Stomach (tissue), 9 donors: ENCODE data around the gene ZNF438. TPM values are rescaled to one million over a fixed set of nuclear protein-coding genes. Genes with fewer than 3 reads are reported as not detected.

ENCODE experiments used
- DNase-seq, 2 donors: peaks; one replicate each; pipeline versions ENCODE4 v3.0.0 to v3.0.0-alpha.2; 2013 to 2019
- H3K27ac ChIP-seq, 5 donors: fragments of 200-600 bp in 4 of 5; sonication (generic) in 4 of 5; one replicate each; pipeline ENCODE4 v1.5.1; 2013 to 2019; ENCODE audit warnings: mild to moderate bottlenecking in 1 of 5, moderate library complexity in 1 of 5
- H3K27me3 ChIP-seq, 3 donors: fragments of 200-600 bp; sonication (generic); one replicate each; pipeline ENCODE4 v1.5.1; 2017 to 2019; ENCODE audit warnings: mixed run types in 1 of 3
- H3K36me3 ChIP-seq, 4 donors: fragments of 200-600 bp; sonication (generic); 1 replicate in 3 of 4; 2 replicates in 1 of 4; pipeline ENCODE4 v1.5.1; 2016 to 2019
- H3K4me1 ChIP-seq, 4 donors: fragments of 200-600 bp; sonication (generic); one replicate each; pipeline ENCODE4 v1.5.1; 2016 to 2019
- H3K4me3 ChIP-seq, 4 donors: fragments of 200-600 bp; sonication (generic) in 3 of 4; one replicate each; pipeline ENCODE4 v1.5.1; 2016 to 2019; ENCODE audit warnings: mild to moderate bottlenecking in 1 of 4
- H3K9me3 ChIP-seq, 4 donors: fragments of 200-600 bp; sonication (generic); one replicate each; pipeline ENCODE4 v1.5.1; 2016 to 2019
- CTCF ChIP-seq, 7 experiments: fragments of 450-650 bp in 4 of 7; fragments of 200-600 bp in 3 of 7; sonication (generic) in 3 of 7; IDR thresholded peaks; one replicate each; pipeline ENCODE4 v1.5.1; 2016 to 2019; ENCODE audit warnings: antibody characterized with exemption in 7 of 7, control low read depth in 2 of 7, mild to moderate bottlenecking in 1 of 7
- EP300 ChIP-seq: sonication (generic); formaldehyde crosslinking; IDR thresholded peaks from one replicate; pipeline ENCODE4 v1.6.1; 2017; ENCODE audit warnings: antibody characterized with exemption
- POLR2A ChIP-seq, 4 donors: fragments of 450-650 bp; IDR thresholded peaks; one replicate each; pipeline ENCODE4 v1.6.1; 2016; ENCODE audit warnings: antibody characterized with exemption in 4 of 4, control low read depth in 2 of 4, mild to moderate bottlenecking in 1 of 4, moderate library complexity in 1 of 4
- POLR2AphosphoS5 ChIP-seq, 3 donors: sonication (generic); formaldehyde crosslinking; IDR thresholded peaks; one replicate each; pipeline ENCODE4 v1.6.1; 2016; ENCODE audit warnings: antibody characterized with exemption in 3 of 3
- WGBS, 5 donors: extraction: QIAGEN DNeasy Blood & Tissue Kit in 3 of 5; methylation state at CpG; one replicate each; pipeline versions ENCODE4 v1.1.5 to v1.1.7; 2013 to 2018; 5-methylcytosine and 5-hydroxymethylcytosine counted together
- intact Hi-C: fragments of 100-400 bp; cut with DNase I; formaldehyde crosslinking; loops from one replicate; pipeline ENCODE4 v1.15.1; 2023; ENCODE audit warnings: low total_unique reads
- polyA plus RNA-seq, 3 donors: library from polyadenylated mRNA; stranded (reverse); fragments of 200-250 nt; gene quantifications; one replicate each; pipeline ENCODE4 v1.2.3, GENCODE V29; 2013
- total RNA-seq, 5 donors: library from RNA; depleted of rRNA; stranded (reverse); fragments of >200 nt; gene quantifications; one replicate each; pipeline versions ENCODE4 v1.1.0 to v1.2.3, GENCODE V29; 2014 to 2016
- donor health status: healthy with polysubstance abuse.
- donor health status: Bipolar disorder and iron deficiency.
- donor health status: healthy.

Gene ZNF438
- total and polyA plus RNA-seq, 8 donors: 3.5 to 37.9 (median 5.4) TPM; not detected in 1

GRCh38 chr10:31018356-31018750 lies 13.3 kb downstream of the ZNF438 start:
- Histone ChIP-seq H3K4me1 (peaks cover 4 to 44% (median 30%) of the 10 kb centered on the region in 4 donors), H3K9me3 (no peaks in the 10 kb centered on the region), H3K4me3 (no peak overlapping the region), H3K36me3 (no peaks in the 10 kb centered on the region), H3K27ac (peak overlapping the region in 2 of 5 donors; percentile 27 to 72), H3K27me3 (no peaks in the 10 kb centered on the region)
- intact Hi-C loops: no loop called here
- WGBS, 5 donors: 79 to 91% (median 82%) methylated on average over 3 of the region's 3 CpGs
- DNase-seq: no peak
- TF ChIP-seq POLR2A (IDR thresholded peaks at IDR 0.05) (no peak), EP300 (no peak), CTCF (IDR thresholded peaks at IDR 0.05) (no peak), POLR2AphosphoS5 (IDR thresholded peaks at IDR 0.05) (no peak)

GRCh38 chr10:31017534-31018355 lies 13.9 kb downstream of the ZNF438 start:
- Histone ChIP-seq H3K27ac (peak overlapping the region in 2 of 5 donors; percentile 27 to 72), H3K36me3 (no peaks in the 10 kb centered on the region), H3K4me3 (no peak overlapping the region), H3K4me1 (peaks cover 4 to 44% (median 30%) of the 10 kb centered on the region in 4 donors), H3K9me3 (no peaks in the 10 kb centered on the region), H3K27me3 (no peaks in the 10 kb centered on the region)
- no peak for TF ChIP-seq POLR2A (IDR thresholded peaks at IDR 0.05)
- TF ChIP-seq POLR2AphosphoS5 (IDR thresholded peaks at IDR 0.05): peak in 2 of 3 donors; percentile 35 to 46
- 68 to 82% (median 77%) methylated on average over 4 of the region's 4 CpGs for WGBS, 5 donors
- intact Hi-C loops: no loop called here
- no peak for DNase-seq

- intact Hi-C loops: no loop called here
- H3K4me3 ChIP-seq: no peak overlapping the region
- 92 to 97% (median 95%) methylated on average over 7 of the region's 7 CpGs for WGBS, 5 donors
- TF ChIP-seq POLR2A (IDR thresholded peaks at IDR 0.05): no peak
- DNase-seq: no peak
- H3K27me3 ChIP-seq: no peaks in the 10 kb centered on the region
- no peaks in the 10 kb centered on the region for H3K9me3 ChIP-seq
- H3K4me1 ChIP-seq: peaks cover 9 to 30% (median 19%) of the 10 kb centered on the region in 4 donors
- H3K27ac ChIP-seq: no peak overlapping the region
- H3K36me3 ChIP-seq: no peaks in the 10 kb centered on the region
Measured at GRCh38 chr10:31014161-31014875, 17.3 kb downstream of the ZNF438 start.

GRCh38 chr10:31013331-31013730 lies 18.3 kb downstream of the ZNF438 start:
- DNase-seq: no peak
- peaks cover 5 to 20% (median 14%) of the 10 kb centered on the region in 4 donors for H3K4me1 ChIP-seq
- WGBS, 5 donors: 80 to 90% (median 89%) methylated on average over 3 of the region's 3 CpGs
- no peaks in the 10 kb centered on the region for H3K36me3 ChIP-seq
- H3K9me3 ChIP-seq: no peaks in the 10 kb centered on the region
- TF ChIP-seq EP300 (no peak), POLR2A (IDR thresholded peaks at IDR 0.05) (no peak), CTCF (IDR thresholded peaks at IDR 0.05) (no peak), POLR2AphosphoS5 (IDR thresholded peaks at IDR 0.05) (no peak)
- H3K27me3 ChIP-seq: no peaks in the 10 kb centered on the region
- H3K27ac ChIP-seq: no peak overlapping the region
- intact Hi-C loops: no loop called here
- no peak overlapping the region for H3K4me3 ChIP-seq

- 73 to 89% (median 78%) methylated on average over 3 of the region's 3 CpGs for WGBS, 5 donors
- Histone ChIP-seq H3K36me3 (no peaks in the 10 kb centered on the region), H3K9me3 (no peaks in the 10 kb centered on the region), H3K27me3 (no peaks in the 10 kb centered on the region), H3K4me3 (no peak overlapping the region), H3K27ac (peak overlapping the region in 1 of 5 donors; percentile 26), H3K4me1 (peaks cover 0 to 22% (median 13%) of the 10 kb centered on the region in 4 donors)
- no peak for TF ChIP-seq POLR2A (IDR thresholded peaks at IDR 0.05)
- no peak for TF ChIP-seq CTCF (IDR thresholded peaks at IDR 0.05)
- TF ChIP-seq EP300: no peak
- no peak for TF ChIP-seq POLR2AphosphoS5 (IDR thresholded peaks at IDR 0.05)
- DNase-seq: no peak
- intact Hi-C loops: no loop called here
Measured at GRCh38 chr10:31011665-31012022, 20.0 kb downstream of the ZNF438 start.
